ENCODE data around the gene APOBEC3B. TPM values are rescaled to one million over a fixed set of nuclear protein-coding genes. Genes with fewer than 3 reads are reported as not detected.
A peak's percentile ranks its signal among the peaks of the same experiment; 100 is the strongest.

APOBEC3B gene
- total and polyA plus RNA-seq, 2 donors (not counting 1 experiment from before 2014, with no cell fraction given), result 2.4 to 7.9 TPM

DNA sequence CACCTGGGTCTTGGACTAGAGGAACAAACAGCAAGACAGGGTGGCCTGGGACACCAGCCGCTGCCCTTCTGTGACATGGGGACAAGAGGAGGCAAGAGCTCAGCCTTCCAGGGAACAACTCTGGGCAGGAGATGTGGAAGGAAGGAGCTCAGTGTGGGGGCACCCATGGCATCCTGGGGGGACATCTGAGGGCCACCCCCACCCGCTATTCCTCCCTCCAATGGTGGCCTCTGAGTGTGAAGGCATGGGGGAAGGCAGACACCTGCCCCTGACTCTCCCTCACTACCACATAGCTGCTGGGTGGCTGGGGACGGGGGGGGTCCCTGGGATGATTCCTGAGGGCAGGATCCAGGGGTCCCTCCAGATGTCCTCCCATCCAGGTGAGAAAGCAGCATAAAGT lies 4.5 kb downstream of the APOBEC3B start:
- H3K4me3 Mint-ChIP-seq, result peak overlapping the region; percentile 32
- Histone ChIP-seq H3K9ac (ENCODE audit: low read length) (no peak overlapping the region), H3K4me2 (replicated peaks; ENCODE audit: low read depth, low read length, poor library complexity, severe bottlenecking) (no peak overlapping the region), H3K36me3 (replicated peaks in 1 of 2; ENCODE audit: control extremely low read depth in 1 of 2, control insufficient read depth in 1 of 2, extremely low read depth in 1 of 2, insufficient read depth in 2 of 2, low read length in 1 of 2) (no peaks in the 10 kb centered on the region), H4K20me1 (ENCODE audit: control insufficient read depth, insufficient read depth, low read length, poor library complexity, severe bottlenecking) (no peaks in the 10 kb centered on the region), H3K4me1 (ENCODE audit: control insufficient read depth in 2 of 2, insufficient read depth in 2 of 2, low read length in 2 of 2) (peaks cover 11 to 44% of the 10 kb centered on the region in 2 donors), H3K79me2 (ENCODE audit: control insufficient read depth, insufficient read depth, low read length) (no peaks in the 10 kb centered on the region), H3K27me3 (replicated peaks in 1 of 4; ENCODE audit: control extremely low read depth in 1 of 4, control insufficient read depth in 3 of 4, insufficient read depth in 4 of 4, low read length in 3 of 4) (no peaks in the 10 kb centered on the region), H3K9me3 (ENCODE audit: control extremely low read depth in 1 of 3, control insufficient read depth in 2 of 3, insufficient read depth in 1 of 3, low read length in 2 of 3) (peaks cover 2 to 23% (median 3%) of the 10 kb centered on the region in 3 donors), H3K27ac (ENCODE audit: low read length in 2 of 2) (no peak overlapping the region), H3K4me3 (ENCODE audit: control extremely low read depth in 1 of 5, extremely low read depth in 1 of 5, insufficient read depth in 1 of 5, low read depth in 2 of 5, low read length in 4 of 5) (no peak overlapping the region), H2AFZ (ENCODE audit: insufficient read depth, low read depth, low read length, poor library complexity, severe bottlenecking) (no peak overlapping the region)
- H3K4me1 Mint-ChIP-seq, result peaks cover 52% of the 10 kb centered on the region
- DNase-seq (no peak), ATAC-seq (ENCODE audit: low read depth) (no peak)
- TF ChIP-seq CTCF (IDR thresholded peaks at IDR 0.05) (no peak), EZH2 (IDR thresholded peaks at IDR 0.05; ENCODE audit: borderline replicate concordance, insufficient read depth, low read depth, low read length, poor library complexity, severe bottlenecking) (no peak)
- H3K9me3 Mint-ChIP-seq (ENCODE audit: insufficient read depth), result peaks cover 3% of the 10 kb centered on the region
- no peaks in the 10 kb centered on the region for H3K27me3 Mint-ChIP-seq
- intact Hi-C loops (cut with micrococcal nuclease), result no loop called here
- WGBS (ENCODE audit: insufficient coverage), result 96% methylated on average over 3 of the region's 3 CpGs
- ChIA-PET POLR2A (no interaction called here), CTCF (no interaction called here)
- peak overlapping the region; percentile 68 for H3K27ac Mint-ChIP-seq

DNA sequence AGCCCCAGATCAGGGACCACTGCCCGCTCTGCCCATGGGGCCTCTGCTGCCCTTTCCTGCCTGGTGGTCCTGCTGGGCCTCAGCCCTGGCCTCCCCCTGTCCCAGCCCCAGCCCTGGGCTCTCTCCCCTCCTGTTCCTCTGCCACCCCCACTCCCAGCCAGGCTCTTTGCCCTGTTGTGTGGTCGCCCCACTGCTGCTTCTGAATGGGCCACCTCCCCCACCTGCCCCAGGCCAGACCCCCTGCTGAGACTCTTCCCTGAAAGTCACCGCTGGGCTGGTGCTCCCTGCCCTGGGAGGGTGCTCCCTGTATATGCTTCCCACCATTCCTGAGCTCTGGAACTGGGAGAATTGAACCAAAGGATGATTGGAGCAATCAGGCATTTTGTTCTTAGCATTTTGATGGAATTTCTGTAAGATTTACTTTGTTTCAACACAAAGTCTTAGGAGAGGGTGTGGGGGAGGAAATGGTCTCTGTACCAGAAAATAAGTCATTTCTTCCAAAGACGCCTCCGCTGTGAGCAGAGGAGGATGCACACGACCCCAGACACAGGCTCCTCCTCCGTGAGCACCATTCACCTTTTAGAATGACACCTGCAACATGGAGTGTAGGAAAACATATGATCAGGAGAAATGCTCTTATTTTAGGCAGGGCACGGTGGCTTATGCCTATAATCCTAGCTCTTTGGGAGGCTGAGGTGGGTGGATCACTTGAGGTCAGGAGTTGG lies 5.2 kb downstream of the APOBEC3B start:
- POLR2A ChIA-PET, result no interaction called here
- Histone ChIP-seq H3K4me3 (ENCODE audit: control extremely low read depth in 1 of 5, extremely low read depth in 1 of 5, insufficient read depth in 1 of 5, low read depth in 2 of 5, low read length in 4 of 5) (no peak overlapping the region), H3K27me3 (replicated peaks in 1 of 4; ENCODE audit: control extremely low read depth in 1 of 4, control insufficient read depth in 3 of 4, insufficient read depth in 4 of 4, low read length in 3 of 4) (no peaks in the 10 kb centered on the region), H3K4me2 (replicated peaks; ENCODE audit: low read depth, low read length, poor library complexity, severe bottlenecking) (no peak overlapping the region), H4K20me1 (ENCODE audit: control insufficient read depth, insufficient read depth, low read length, poor library complexity, severe bottlenecking) (no peaks in the 10 kb centered on the region), H3K9ac (ENCODE audit: low read length) (no peak overlapping the region), H3K79me2 (ENCODE audit: control insufficient read depth, insufficient read depth, low read length) (no peaks in the 10 kb centered on the region), H3K9me3 (ENCODE audit: control extremely low read depth in 1 of 3, control insufficient read depth in 2 of 3, insufficient read depth in 1 of 3, low read length in 2 of 3) (peaks cover 2 to 23% (median 3%) of the 10 kb centered on the region in 3 donors), H2AFZ (ENCODE audit: insufficient read depth, low read depth, low read length, poor library complexity, severe bottlenecking) (no peak overlapping the region), H3K27ac (ENCODE audit: low read length in 2 of 2) (no peak overlapping the region), H3K36me3 (replicated peaks in 1 of 2; ENCODE audit: control extremely low read depth in 1 of 2, control insufficient read depth in 1 of 2, extremely low read depth in 1 of 2, insufficient read depth in 2 of 2, low read length in 1 of 2) (no peaks in the 10 kb centered on the region), H3K4me1 (ENCODE audit: control insufficient read depth in 2 of 2, insufficient read depth in 2 of 2, low read length in 2 of 2) (peaks cover 10 to 37% of the 10 kb centered on the region in 2 donors)
- DNase-seq (no peak), ATAC-seq (ENCODE audit: low read depth) (no peak)
- CTCF ChIA-PET, result interaction anchor here (0.7 kb wide), 1 partner anchor 16 kb away, joined by 3 read pairs; no protein-coding TSS in a partner anchor
- 97% methylated on average over 7 of the region's 8 CpGs for WGBS (ENCODE audit: insufficient coverage)
- intact Hi-C loops (cut with micrococcal nuclease), result no loop called here
- H3K4me1 Mint-ChIP-seq, result peaks cover 45% of the 10 kb centered on the region
- no peak overlapping the region for H3K4me3 Mint-ChIP-seq
- H3K27ac Mint-ChIP-seq, result peak overlapping the region; percentile 53
- TF ChIP-seq EZH2 (IDR thresholded peaks at IDR 0.05; ENCODE audit: borderline replicate concordance, insufficient read depth, low read depth, low read length, poor library complexity, severe bottlenecking) (no peak), CTCF (IDR thresholded peaks at IDR 0.05) (no peak)
- peaks cover 3% of the 10 kb centered on the region for H3K9me3 Mint-ChIP-seq (ENCODE audit: insufficient read depth)
- no peaks in the 10 kb centered on the region for H3K27me3 Mint-ChIP-seq
